ENCODE data around the gene PDZK1IP1.
A peak's percentile ranks its signal among the peaks of the same experiment; 100 is the strongest.

The PDZK1IP1 gene

GRCh38 chr1:47181095-47181954, 8.5 kb downstream of the PDZK1IP1 start:
- no peaks in the 10 kb centered on the region for H3K36me3 Mint-ChIP-seq (ENCODE audit: low read depth)
- peaks cover 64% of the 10 kb centered on the region for H3K27me3 Mint-ChIP-seq (ENCODE audit: low read depth, poor library complexity)
- H3K4me3 Mint-ChIP-seq = no peak overlapping the region
- DNase-seq = no peak
- no peak for TF ChIP-seq CTCF (IDR thresholded peaks at IDR 0.05)
- H3K27ac Mint-ChIP-seq = no peak overlapping the region
- no peaks in the 10 kb centered on the region for H3K9me3 Mint-ChIP-seq
- H3K4me1 Mint-ChIP-seq = peaks cover 21% of the 10 kb centered on the region

GRCh38 chr1:47180603-47181094, 9.2 kb downstream of the PDZK1IP1 start:
- no peaks in the 10 kb centered on the region for H3K9me3 Mint-ChIP-seq

GRCh38 chr1:47179988-47180563, 9.8 kb downstream of the PDZK1IP1 start:
- no peak for DNase-seq
- Mint-ChIP-seq H3K4me1 (peaks cover 21% of the 10 kb centered on the region), H3K27me3 (ENCODE audit: low read depth, poor library complexity) (peaks cover 60% of the 10 kb centered on the region), H3K36me3 (ENCODE audit: low read depth) (no peaks in the 10 kb centered on the region), H3K27ac (no peak overlapping the region), H3K4me3 (no peak overlapping the region), H3K9me3 (no peaks in the 10 kb centered on the region)
- TF ChIP-seq CTCF (IDR thresholded peaks at IDR 0.05) = no peak

More at GRCh38 chr1:47180603-47181094, 9.2 kb downstream of the PDZK1IP1 start:
- Mint-ChIP-seq H3K36me3 (ENCODE audit: low read depth) (no peaks in the 10 kb centered on the region), H3K4me3 (no peak overlapping the region), H3K27ac (no peak overlapping the region), H3K27me3 (ENCODE audit: low read depth, poor library complexity) (peaks cover 63% of the 10 kb centered on the region), H3K4me1 (peaks cover 21% of the 10 kb centered on the region)
- no peak for TF ChIP-seq CTCF (IDR thresholded peaks at IDR 0.05)
- DNase-seq = no peak

GRCh38 chr1:47179017-47179987, 10.5 kb downstream of the PDZK1IP1 start:
- H3K36me3 Mint-ChIP-seq (ENCODE audit: low read depth) = no peaks in the 10 kb centered on the region
- H3K4me3 Mint-ChIP-seq = peak overlapping the region; percentile 84
- H3K9me3 Mint-ChIP-seq = no peaks in the 10 kb centered on the region
- peaks cover 21% of the 10 kb centered on the region for H3K4me1 Mint-ChIP-seq
- TF ChIP-seq CTCF (IDR thresholded peaks at IDR 0.05) = peak; percentile 83
- peaks cover 58% of the 10 kb centered on the region for H3K27me3 Mint-ChIP-seq (ENCODE audit: low read depth, poor library complexity)
- peak; percentile 89 for DNase-seq
- no peak overlapping the region for H3K27ac Mint-ChIP-seq

GRCh38 chr1:47178654-47179016, 11.2 kb downstream of the PDZK1IP1 start:
- no peak overlapping the region for H3K27ac Mint-ChIP-seq
- H3K9me3 Mint-ChIP-seq = no peaks in the 10 kb centered on the region
- H3K27me3 Mint-ChIP-seq (ENCODE audit: low read depth, poor library complexity) = peaks cover 54% of the 10 kb centered on the region
- peaks cover 21% of the 10 kb centered on the region for H3K4me1 Mint-ChIP-seq
- no peaks in the 10 kb centered on the region for H3K36me3 Mint-ChIP-seq (ENCODE audit: low read depth)
- no peak for DNase-seq
- peak overlapping the region; percentile 84 for H3K4me3 Mint-ChIP-seq
- TF ChIP-seq CTCF (IDR thresholded peaks at IDR 0.05) = no peak

All from nephron progenitor cell (in vitro differentiated cells).